ENCODE data around the gene BTRC. TPM values are rescaled to one million over a fixed set of nuclear protein-coding genes. Genes with fewer than 3 reads are reported as not detected.
A peak's percentile ranks its signal among the peaks of the same experiment; 100 is the strongest.

BTRC gene
- polyA plus RNA-seq, 2 of the 4 experiments (the other 2 are of a cell fraction), result 8.0 to 23.1 TPM

DNA sequence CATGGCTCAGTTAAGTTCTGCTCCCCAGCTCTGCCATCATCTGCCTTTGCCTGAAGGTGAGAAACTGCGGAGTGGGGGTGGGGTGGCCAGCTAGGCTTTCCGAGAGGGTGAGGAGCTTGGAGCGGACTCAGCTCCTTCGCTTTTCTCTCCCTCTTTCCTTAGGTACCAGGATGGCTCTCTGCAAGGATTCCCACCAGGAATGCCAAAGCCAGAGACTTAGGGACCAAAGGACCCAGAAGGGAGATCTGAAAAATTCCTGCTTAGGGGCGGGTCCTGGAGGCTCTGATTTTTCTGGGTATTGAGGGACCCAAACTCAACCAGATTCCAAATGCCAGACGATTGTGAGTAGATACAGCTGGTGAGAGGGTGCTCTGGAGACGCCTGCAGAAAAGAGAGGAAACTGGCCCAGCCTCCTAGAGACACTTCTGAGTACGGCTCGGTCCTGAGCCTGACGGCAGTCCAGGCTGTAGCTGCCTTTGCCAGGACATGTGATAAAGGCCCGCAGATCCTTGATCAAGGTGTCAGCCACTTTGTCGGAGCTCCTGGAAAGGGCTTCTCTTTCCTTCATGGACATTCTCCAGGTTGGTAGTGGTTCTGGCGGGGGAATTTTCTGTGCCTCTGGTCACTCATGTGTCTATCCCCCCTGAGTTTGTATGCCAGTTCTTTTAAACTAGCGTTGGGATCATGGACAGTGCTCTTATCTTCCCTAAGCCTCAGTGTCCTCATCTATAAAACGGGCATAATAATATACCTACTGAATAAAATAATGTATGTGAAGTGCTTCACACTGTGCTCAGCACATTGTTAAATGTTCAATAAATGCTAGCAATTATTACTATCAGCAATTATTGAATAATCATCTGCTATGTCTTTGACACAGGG is 42.5 kb upstream of the BTRC start:
- no peak for TF ChIP-seq ZFP36 (IDR thresholded peaks at IDR 0.05; ENCODE audit: borderline replicate concordance, partially characterized antibody)
- no peak for TF ChIP-seq JUN (IDR thresholded peaks at IDR 0.05)
- TF ChIP-seq TP53 (CRISPR knock-in tag; IDR thresholded peaks at IDR 0.05), result no peak
- no peak for TF ChIP-seq CBX2 (IDR thresholded peaks at IDR 0.05; ENCODE audit: borderline replicate concordance, low read depth)
- TF ChIP-seq EHMT2 (IDR thresholded peaks at IDR 0.05; ENCODE audit: low read depth), result no peak
- TF ChIP-seq, protein P1, sequence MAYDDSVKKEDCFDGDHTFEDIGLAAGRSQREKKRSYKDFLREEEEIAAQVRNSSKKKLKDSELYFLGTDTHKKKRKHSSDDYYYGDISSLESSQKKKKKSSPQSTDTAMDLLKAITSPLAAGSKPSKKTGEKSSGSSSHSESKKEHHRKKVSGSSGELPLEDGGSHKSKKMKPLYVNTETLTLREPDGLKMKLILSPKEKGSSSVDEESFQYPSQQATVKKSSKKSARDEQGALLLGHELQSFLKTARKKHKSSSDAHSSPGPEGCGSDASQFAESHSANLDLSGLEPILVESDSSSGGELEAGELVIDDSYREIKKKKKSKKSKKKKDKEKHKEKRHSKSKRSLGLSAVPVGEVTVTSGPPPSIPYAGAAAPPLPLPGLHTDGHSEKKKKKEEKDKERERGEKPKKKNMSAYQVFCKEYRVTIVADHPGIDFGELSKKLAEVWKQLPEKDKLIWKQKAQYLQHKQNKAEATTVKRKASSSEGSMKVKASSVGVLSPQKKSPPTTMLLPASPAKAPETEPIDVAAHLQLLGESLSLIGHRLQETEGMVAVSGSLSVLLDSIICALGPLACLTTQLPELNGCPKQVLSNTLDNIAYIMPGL (CRISPR knock-in tag; IDR thresholded peaks at IDR 0.05; ENCODE audit: borderline replicate concordance), result no peak
- TF ChIP-seq EHF (CRISPR knock-in tag; IDR thresholded peaks at IDR 0.05), result no peak
- no peak for TF ChIP-seq RNF2 (IDR thresholded peaks at IDR 0.05; ENCODE audit: borderline replicate concordance, low read depth)
- no peak for TF ChIP-seq HOXB5 (CRISPR knock-in tag; IDR thresholded peaks at IDR 0.05)
- TF ChIP-seq POLR2AphosphoS2 (conservative IDR thresholded peaks at IDR 0.05; ENCODE audit: low read length), result no peak
- TF ChIP-seq NFE2L2 (conservative IDR thresholded peaks at IDR 0.05; ENCODE audit: low read length), result no peak
- no peak for TF ChIP-seq GATA3 (IDR thresholded peaks at IDR 0.05; ENCODE audit: borderline replicate concordance)
- TF ChIP-seq, protein P2, sequence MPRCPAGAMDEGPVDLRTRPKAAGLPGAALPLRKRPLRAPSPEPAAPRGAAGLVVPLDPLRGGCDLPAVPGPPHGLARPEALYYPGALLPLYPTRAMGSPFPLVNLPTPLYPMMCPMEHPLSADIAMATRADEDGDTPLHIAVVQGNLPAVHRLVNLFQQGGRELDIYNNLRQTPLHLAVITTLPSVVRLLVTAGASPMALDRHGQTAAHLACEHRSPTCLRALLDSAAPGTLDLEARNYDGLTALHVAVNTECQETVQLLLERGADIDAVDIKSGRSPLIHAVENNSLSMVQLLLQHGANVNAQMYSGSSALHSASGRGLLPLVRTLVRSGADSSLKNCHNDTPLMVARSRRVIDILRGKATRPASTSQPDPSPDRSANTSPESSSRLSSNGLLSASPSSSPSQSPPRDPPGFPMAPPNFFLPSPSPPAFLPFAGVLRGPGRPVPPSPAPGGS (IDR thresholded peaks at IDR 0.05), result no peak
- TF ChIP-seq, protein P3, sequence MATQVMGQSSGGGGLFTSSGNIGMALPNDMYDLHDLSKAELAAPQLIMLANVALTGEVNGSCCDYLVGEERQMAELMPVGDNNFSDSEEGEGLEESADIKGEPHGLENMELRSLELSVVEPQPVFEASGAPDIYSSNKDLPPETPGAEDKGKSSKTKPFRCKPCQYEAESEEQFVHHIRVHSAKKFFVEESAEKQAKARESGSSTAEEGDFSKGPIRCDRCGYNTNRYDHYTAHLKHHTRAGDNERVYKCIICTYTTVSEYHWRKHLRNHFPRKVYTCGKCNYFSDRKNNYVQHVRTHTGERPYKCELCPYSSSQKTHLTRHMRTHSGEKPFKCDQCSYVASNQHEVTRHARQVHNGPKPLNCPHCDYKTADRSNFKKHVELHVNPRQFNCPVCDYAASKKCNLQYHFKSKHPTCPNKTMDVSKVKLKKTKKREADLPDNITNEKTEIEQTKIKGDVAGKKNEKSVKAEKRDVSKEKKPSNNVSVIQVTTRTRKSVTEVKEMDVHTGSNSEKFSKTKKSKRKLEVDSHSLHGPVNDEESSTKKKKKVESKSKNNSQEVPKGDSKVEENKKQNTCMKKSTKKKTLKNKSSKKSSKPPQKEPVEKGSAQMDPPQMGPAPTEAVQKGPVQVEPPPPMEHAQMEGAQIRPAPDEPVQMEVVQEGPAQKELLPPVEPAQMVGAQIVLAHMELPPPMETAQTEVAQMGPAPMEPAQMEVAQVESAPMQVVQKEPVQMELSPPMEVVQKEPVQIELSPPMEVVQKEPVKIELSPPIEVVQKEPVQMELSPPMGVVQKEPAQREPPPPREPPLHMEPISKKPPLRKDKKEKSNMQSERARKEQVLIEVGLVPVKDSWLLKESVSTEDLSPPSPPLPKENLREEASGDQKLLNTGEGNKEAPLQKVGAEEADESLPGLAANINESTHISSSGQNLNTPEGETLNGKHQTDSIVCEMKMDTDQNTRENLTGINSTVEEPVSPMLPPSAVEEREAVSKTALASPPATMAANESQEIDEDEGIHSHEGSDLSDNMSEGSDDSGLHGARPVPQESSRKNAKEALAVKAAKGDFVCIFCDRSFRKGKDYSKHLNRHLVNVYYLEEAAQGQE (IDR thresholded peaks at IDR 0.05), result no peak
- TF ChIP-seq, protein P4, sequence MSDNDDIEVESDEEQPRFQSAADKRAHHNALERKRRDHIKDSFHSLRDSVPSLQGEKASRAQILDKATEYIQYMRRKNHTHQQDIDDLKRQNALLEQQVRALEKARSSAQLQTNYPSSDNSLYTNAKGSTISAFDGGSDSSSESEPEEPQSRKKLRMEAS (IDR thresholded peaks at IDR 0.05), result no peak
- TF ChIP-seq NR3C1 (IDR thresholded peaks at IDR 0.05), result no peak
- no peak for TF ChIP-seq RAD21 (conservative IDR thresholded peaks at IDR 0.05 in 1 of 2, IDR thresholded peaks at IDR 0.05 in 1 of 2)
- TF ChIP-seq NPAS2 (CRISPR knock-in tag; IDR thresholded peaks at IDR 0.05; ENCODE audit: borderline replicate concordance), result no peak
- TF ChIP-seq, protein P5, sequence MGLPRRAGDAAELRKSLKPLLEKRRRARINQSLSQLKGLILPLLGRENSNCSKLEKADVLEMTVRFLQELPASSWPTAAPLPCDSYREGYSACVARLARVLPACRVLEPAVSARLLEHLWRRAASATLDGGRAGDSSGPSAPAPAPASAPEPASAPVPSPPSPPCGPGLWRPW (IDR thresholded peaks at IDR 0.05), result no peak
- Histone ChIP-seq H3K27ac (no peak overlapping the region), H3K4me3 (no peak overlapping the region), H3K4me1 (no peaks in the 10 kb centered on the region), H3K4me2 (no peak overlapping the region), H3K9me3 (no peaks in the 10 kb centered on the region)
- FAIRE-seq, result no peak
- 50% methylated on average over 15 of the region's 15 CpGs for WGBS (ENCODE audit: missing lambda C conversion rate)
- POLR2A ChIA-PET, result no interaction called here
- peak in 1 of 2 experiments; percentile 59; a peak in 3 of 6 replicates for ATAC-seq
- CTCF ChIA-PET, result interaction anchor here (0.8 to 4.3 kb wide), 9 partner anchors 9 to 155 kb away, joined by 3 to 17 read pairs (median 5); no protein-coding TSS in a partner anchor
- DNase-seq (ENCODE audit: low read depth in 1 of 2, low spot score in 1 of 2), result no peak

Measured in A549 (cell line).